NB4 (cell line): ENCODE measurements around the gene DISP2.

Source experiments
- CTCF ChIP-seq: IDR thresholded peaks from one replicate; pipeline ENCODE4 v1.5.1; 2012; ENCODE audit warnings: low read depth, low read length
- POLR2A ChIP-seq: IDR thresholded peaks from 2 replicates; pipeline ENCODE4 v1.6.1; 2011; ENCODE audit warnings: mild to moderate bottlenecking; ENCODE audit not compliant: insufficient read length; ENCODE audit errors: extremely low read depth

- TF ChIP-seq CTCF = no peak
- no peak for TF ChIP-seq POLR2A
These were observed 43.2 kb upstream of the DISP2 start for GRCh38 chr15:40314723-40315276.
